Measurements from ENCODE around the gene BANK1.

BANK1 gene

DNA sequence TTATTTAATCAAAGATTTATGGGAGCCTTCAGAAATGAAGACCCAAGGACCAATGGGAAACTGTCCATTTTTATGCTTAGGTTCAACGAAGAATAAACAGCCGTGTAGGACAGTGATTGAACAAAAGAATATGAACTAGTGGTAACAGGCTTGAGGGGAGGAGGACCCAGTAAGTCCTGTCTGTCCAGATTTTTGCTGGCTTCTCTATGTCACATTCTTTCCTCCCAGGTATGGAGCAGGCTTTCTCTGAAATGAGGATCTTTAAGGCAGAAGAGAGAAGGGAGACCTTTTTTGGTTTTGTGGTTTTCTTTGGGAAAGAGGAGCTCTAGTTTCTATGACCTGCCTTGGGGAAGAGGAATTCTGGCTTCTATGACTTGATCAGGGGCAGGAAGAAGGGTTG, 74.1 kb downstream of the BANK1 start:
- TF ChIP-seq SALL2 (tag by site-specific recombination; IDR thresholded peaks at IDR 0.05; ENCODE audit: borderline replicate concordance) (no peak), ZNF518A (tag by site-specific recombination; conservative IDR thresholded peaks at IDR 0.05; ENCODE audit: low read depth) (no peak), GLIS2 (tag by site-specific recombination; IDR thresholded peaks at IDR 0.05) (no peak), KLF16 (tag by site-specific recombination; IDR thresholded peaks at IDR 0.05) (no peak), GFI1B (tag by site-specific recombination; IDR thresholded peaks at IDR 0.05) (no peak), ZNF175 (tag by site-specific recombination; IDR thresholded peaks at IDR 0.05) (no peak), ZNF202 (tag by site-specific recombination; IDR thresholded peaks at IDR 0.05; ENCODE audit: borderline replicate concordance) (no peak), ZNF37A (tag by site-specific recombination; IDR thresholded peaks at IDR 0.05) (no peak)
- TF ChIP-seq, protein P1, sequence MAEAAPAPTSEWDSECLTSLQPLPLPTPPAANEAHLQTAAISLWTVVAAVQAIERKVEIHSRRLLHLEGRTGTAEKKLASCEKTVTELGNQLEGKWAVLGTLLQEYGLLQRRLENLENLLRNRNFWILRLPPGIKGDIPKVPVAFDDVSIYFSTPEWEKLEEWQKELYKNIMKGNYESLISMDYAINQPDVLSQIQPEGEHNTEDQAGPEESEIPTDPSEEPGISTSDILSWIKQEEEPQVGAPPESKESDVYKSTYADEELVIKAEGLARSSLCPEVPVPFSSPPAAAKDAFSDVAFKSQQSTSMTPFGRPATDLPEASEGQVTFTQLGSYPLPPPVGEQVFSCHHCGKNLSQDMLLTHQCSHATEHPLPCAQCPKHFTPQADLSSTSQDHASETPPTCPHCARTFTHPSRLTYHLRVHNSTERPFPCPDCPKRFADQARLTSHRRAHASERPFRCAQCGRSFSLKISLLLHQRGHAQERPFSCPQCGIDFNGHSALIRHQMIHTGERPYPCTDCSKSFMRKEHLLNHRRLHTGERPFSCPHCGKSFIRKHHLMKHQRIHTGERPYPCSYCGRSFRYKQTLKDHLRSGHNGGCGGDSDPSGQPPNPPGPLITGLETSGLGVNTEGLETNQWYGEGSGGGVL (tag by site-specific recombination; IDR thresholded peaks at IDR 0.05), result no peak
- TF ChIP-seq, protein P2, sequence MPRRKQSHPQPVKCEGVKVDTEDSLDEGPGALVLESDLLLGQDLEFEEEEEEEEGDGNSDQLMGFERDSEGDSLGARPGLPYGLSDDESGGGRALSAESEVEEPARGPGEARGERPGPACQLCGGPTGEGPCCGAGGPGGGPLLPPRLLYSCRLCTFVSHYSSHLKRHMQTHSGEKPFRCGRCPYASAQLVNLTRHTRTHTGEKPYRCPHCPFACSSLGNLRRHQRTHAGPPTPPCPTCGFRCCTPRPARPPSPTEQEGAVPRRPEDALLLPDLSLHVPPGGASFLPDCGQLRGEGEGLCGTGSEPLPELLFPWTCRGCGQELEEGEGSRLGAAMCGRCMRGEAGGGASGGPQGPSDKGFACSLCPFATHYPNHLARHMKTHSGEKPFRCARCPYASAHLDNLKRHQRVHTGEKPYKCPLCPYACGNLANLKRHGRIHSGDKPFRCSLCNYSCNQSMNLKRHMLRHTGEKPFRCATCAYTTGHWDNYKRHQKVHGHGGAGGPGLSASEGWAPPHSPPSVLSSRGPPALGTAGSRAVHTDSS (tag by site-specific recombination; IDR thresholded peaks at IDR 0.05), result no peak
- Histone ChIP-seq H3K9me3 (ENCODE audit: control insufficient read depth, insufficient read depth, low read depth, low read length) (no peaks in the 10 kb centered on the region), H3K36me3 (ENCODE audit: control insufficient read depth in 2 of 2, insufficient read depth in 1 of 2, low read length in 2 of 2) (no peaks in the 10 kb centered on the region), H3K4me1 (ENCODE audit: control insufficient read depth, insufficient read depth, low read length) (no peaks in the 10 kb centered on the region), H3K4me3 (ENCODE audit: low read depth, low read length) (no peak overlapping the region), H3K27ac (ENCODE audit: extremely low read depth, low read depth, low read length) (no peak overlapping the region)
- ChIA-PET CTCF (no interaction called here), POLR2A (no interaction called here)

DNA sequence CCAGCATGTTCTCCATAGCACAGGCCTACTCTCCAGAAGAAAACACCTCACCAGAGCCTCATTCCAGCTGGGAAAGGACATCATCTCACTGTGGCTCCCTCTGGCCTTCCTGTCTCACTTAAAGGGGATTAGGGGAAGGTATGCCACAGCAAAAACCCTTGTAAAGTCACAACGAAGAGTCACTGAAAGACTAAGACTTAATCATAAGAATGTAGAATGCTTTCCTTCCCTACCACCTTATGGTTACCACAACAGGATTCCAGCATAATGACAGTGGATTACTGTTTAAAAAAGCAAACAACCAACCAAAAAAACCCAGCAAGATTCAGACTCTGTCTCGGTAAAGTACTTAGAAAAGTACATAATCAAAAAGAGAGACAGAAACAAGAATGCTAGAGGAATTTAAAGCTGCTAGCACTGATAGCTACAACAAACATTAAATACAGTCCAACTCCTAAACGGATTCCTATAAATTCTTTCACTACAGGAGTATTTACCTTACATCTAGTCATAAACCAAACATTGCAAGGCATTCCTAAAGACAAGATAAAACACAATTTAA, 75.1 kb downstream of the BANK1 start:
- no peak overlapping the region for H3K27ac ChIP-seq (ENCODE audit: extremely low read depth, low read depth, low read length)

More for the DNA sequence above, 75.1 kb downstream of the BANK1 start:
- no peaks in the 10 kb centered on the region for H3K9me3 ChIP-seq (ENCODE audit: control insufficient read depth, insufficient read depth, low read depth, low read length)
- no peak overlapping the region for H3K4me3 ChIP-seq (ENCODE audit: low read depth, low read length)
- H3K4me1 ChIP-seq (ENCODE audit: control insufficient read depth, insufficient read depth, low read length), result no peaks in the 10 kb centered on the region
- no peak for TF ChIP-seq PRDM1 (tag by site-specific recombination; IDR thresholded peaks at IDR 0.05)
- TF ChIP-seq ZNF776 (tag by site-specific recombination; IDR thresholded peaks at IDR 0.05; ENCODE audit: borderline replicate concordance), result no peak
- no peak for TF ChIP-seq ZNF335 (tag by site-specific recombination; conservative IDR thresholded peaks at IDR 0.05)
- TF ChIP-seq REST (tag by site-specific recombination; IDR thresholded peaks at IDR 0.05), result no peak
- TF ChIP-seq ZNF24 (tag by site-specific recombination; IDR thresholded peaks at IDR 0.05), result no peak
- no peak for TF ChIP-seq ZNF362 (tag by site-specific recombination; IDR thresholded peaks at IDR 0.05)
- no peak for TF ChIP-seq TRIM28 (IDR thresholded peaks at IDR 0.05; ENCODE audit: borderline replicate concordance, low read length)
- no peak for TF ChIP-seq KLF7 (tag by site-specific recombination; IDR thresholded peaks at IDR 0.05; ENCODE audit: borderline replicate concordance)
- TF ChIP-seq ZNF596 (tag by site-specific recombination; IDR thresholded peaks at IDR 0.05), result no peak
- TF ChIP-seq GLIS1 (tag by site-specific recombination; IDR thresholded peaks at IDR 0.05), result no peak
- ChIA-PET CTCF (no interaction called here), POLR2A (no interaction called here)
- no peaks in the 10 kb centered on the region for H3K36me3 ChIP-seq (ENCODE audit: control insufficient read depth in 2 of 2, insufficient read depth in 1 of 2, low read length in 2 of 2)

Measured in HEK293 (cell line).